Erythroblast (primary cell): ENCODE measurements around the gene TFE3.

Experiments used
- GATA1 ChIP-seq: IDR thresholded peaks from 2 replicates; pipeline ENCODE4 v1.6.1; 2011; ENCODE audit warnings: low read depth, mild to moderate bottlenecking, control low read depth, low read length, moderate library complexity
- POLR2A ChIP-seq: IDR thresholded peaks from 2 replicates; pipeline ENCODE4 v1.6.1; 2011; ENCODE audit warnings: mild to moderate bottlenecking, low read length

- no peak for TF ChIP-seq POLR2A
- TF ChIP-seq GATA1: no peak
Observed at GRCh38 chrX:48992341-48992740, 50.8 kb downstream of the TFE3 start.
